Activated CD4-positive, alpha-beta T cell treated with anti-CD3 and anti-CD28 coated beads, Interleukin-2, amount 10 ng/mL, durations not matched to agents 7 days and 5 days (primary cell): ENCODE data around the gene SHISA6. TPM values are rescaled to one million over a fixed set of nuclear protein-coding genes. Genes with fewer than 3 reads are reported as not detected.

Source experiments
- CTCF ChIA-PET: fragments of 350-600 bp; sonication (Branson Sonifier 250); formaldehyde crosslinking; loops from one replicate; lab custom pipeline; 2021; ENCODE audit warnings: antibody characterized with exemption; lab: Charles Lee
- POLR2A ChIA-PET: fragments of 350-600 bp; sonication (Branson Sonifier 250); formaldehyde crosslinking; loops from one replicate; lab custom pipeline; 2021; ENCODE audit warnings: antibody characterized with exemption; lab: Charles Lee
- DNase-seq: peaks from one replicate; pipeline ENCODE4 v3.0.0-alpha.2; 2020
- H3K27ac Mint-ChIP-seq: one replicate; pipeline ENCODE4 v1.8.0; 2021; ENCODE audit warnings: mild to moderate bottlenecking, moderate library complexity, mixed read lengths
- H3K27me3 Mint-ChIP-seq: one replicate; pipeline ENCODE4 v1.8.0; 2021; ENCODE audit warnings: mixed read lengths
- H3K36me3 Mint-ChIP-seq: one replicate; pipeline ENCODE4 v1.8.0; 2021; ENCODE audit warnings: low read depth, mixed read lengths
- H3K4me1 Mint-ChIP-seq: one replicate; pipeline ENCODE4 v1.8.0; 2021; ENCODE audit warnings: mixed read lengths
- H3K4me3 Mint-ChIP-seq: one replicate; pipeline ENCODE4 v1.8.0; 2021; ENCODE audit warnings: mild to moderate bottlenecking, moderate library complexity, mixed read lengths
- H3K9me3 Mint-ChIP-seq: one replicate; pipeline ENCODE4 v1.8.0; 2021; ENCODE audit warnings: mixed read lengths
- total RNA-seq, 2 experiments: library from RNA; stranded (reverse); gene quantifications; one replicate each; pipeline ENCODE4 v1.2.3, GENCODE V29; 2021

Gene SHISA6
- total RNA-seq, 2 experiments from 2014 or later = not detected

DNA sequence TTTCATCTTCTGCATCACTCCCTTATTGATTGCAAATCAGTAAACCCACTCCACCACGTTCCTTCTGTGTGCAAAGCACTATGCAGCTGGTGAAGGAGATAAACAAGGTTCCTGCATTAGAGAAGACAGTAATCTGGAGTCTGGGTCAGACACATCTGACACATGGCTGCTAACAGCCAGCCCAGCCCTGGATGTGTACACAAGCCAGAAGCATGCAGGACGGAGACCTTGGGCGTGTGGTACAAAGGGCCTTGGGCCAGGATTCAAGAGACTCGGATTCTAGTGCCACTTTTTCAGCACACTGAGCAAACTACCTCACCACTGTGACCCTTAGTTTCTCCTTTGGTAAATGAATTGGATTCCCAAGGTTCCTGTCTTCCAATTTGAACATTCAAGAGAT is 270.7 kb downstream of the SHISA6 start:
- Mint-ChIP-seq H3K36me3 (no peaks in the 10 kb centered on the region), H3K27me3 (no peaks in the 10 kb centered on the region), H3K4me1 (no peaks in the 10 kb centered on the region), H3K4me3 (no peak overlapping the region), H3K27ac (no peak overlapping the region), H3K9me3 (peaks cover 2% of the 10 kb centered on the region)
- POLR2A ChIA-PET = no interaction called here
- no peak for DNase-seq
- CTCF ChIA-PET = no interaction called here

DNA sequence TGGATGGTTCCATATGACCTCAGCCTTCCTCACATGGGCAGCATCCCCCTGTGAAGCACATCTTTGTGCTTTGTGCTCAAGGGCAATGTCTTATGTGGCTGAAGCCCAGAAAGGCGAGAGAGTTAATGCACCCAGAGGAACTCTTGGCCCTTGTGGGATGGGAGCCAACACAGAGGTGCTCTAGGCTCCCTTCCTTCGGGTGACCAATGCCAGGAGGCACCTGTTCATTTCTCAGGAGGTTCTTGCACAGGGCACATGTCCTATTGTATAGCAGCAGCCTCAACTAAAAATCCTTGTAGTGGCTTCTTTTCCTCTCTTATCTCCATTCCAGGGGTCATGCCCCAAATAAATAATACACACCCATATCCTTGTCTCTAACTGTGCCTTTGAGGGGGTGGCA is 273.6 kb downstream of the SHISA6 start:
- Mint-ChIP-seq H3K4me1 (no peaks in the 10 kb centered on the region), H3K9me3 (peaks cover 2% of the 10 kb centered on the region), H3K36me3 (no peaks in the 10 kb centered on the region), H3K4me3 (no peak overlapping the region), H3K27me3 (no peaks in the 10 kb centered on the region), H3K27ac (no peak overlapping the region)
- CTCF ChIA-PET = no interaction called here
- POLR2A ChIA-PET = no interaction called here
- DNase-seq = no peak

DNA sequence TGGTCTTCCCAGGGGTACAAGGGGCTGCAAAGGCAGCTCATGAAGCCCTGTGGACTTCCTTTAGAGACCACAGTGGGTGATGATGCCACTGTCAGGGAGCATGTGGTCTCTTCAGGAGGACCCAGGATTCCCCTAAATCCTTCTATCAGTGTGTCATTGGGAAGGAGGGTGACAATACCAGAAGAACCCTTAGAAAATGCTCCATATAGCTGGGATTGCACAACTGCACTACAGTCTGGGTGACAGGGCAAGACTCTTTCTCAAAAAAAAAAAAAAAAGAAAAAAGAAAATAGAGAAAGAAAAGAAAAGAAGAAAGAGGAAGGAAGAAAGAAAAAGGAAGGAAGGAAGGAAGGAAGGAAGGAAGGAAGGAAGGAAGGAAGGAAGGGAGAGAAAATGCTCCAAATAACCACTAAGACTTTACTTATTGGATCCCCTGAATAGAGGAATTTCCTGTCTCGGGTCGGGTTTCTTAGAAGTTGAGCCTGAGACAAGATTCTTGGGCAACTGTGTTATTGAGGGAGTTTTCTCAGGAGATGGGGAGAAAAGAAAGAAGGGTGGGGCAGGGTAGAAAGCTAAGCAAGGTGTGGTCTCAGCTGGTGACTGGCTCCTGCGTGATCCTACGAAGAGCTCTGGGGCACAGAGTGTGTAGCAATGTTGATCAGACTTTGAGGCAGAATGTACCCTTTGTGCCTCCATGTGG is 274.1 kb downstream of the SHISA6 start:
- ChIA-PET CTCF (no interaction called here), POLR2A (no interaction called here)
- Mint-ChIP-seq H3K27ac (no peak overlapping the region), H3K4me1 (no peaks in the 10 kb centered on the region), H3K27me3 (no peaks in the 10 kb centered on the region), H3K36me3 (no peaks in the 10 kb centered on the region), H3K4me3 (no peak overlapping the region), H3K9me3 (peaks cover 2% of the 10 kb centered on the region)
- no peak for DNase-seq

DNA sequence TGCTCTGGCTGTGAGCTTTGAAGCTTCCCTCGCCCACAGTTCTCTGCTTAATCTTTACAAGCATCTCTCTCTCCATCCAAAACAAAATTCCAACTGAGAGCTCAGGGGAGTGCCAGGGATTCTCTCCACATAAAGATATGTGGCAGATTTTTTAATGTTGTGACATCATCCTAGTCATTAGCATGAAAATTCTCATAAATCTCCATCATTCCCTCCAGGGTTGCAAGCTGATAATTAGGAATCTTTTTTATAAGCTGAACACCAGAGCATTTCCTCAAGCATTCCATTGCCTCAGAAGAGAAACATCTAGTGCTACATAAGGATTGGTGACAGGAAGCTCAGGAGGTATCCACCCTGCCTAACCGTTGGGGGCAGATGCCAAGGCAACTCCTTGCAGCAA is 274.9 kb downstream of the SHISA6 start:
- peaks cover 2% of the 10 kb centered on the region for H3K9me3 Mint-ChIP-seq
- H3K27me3 Mint-ChIP-seq = no peaks in the 10 kb centered on the region
- H3K27ac Mint-ChIP-seq = no peak overlapping the region
- CTCF ChIA-PET = no interaction called here
- H3K36me3 Mint-ChIP-seq = no peaks in the 10 kb centered on the region
- no peak for DNase-seq
- no peak overlapping the region for H3K4me3 Mint-ChIP-seq
- no peaks in the 10 kb centered on the region for H3K4me1 Mint-ChIP-seq
- POLR2A ChIA-PET = no interaction called here

DNA sequence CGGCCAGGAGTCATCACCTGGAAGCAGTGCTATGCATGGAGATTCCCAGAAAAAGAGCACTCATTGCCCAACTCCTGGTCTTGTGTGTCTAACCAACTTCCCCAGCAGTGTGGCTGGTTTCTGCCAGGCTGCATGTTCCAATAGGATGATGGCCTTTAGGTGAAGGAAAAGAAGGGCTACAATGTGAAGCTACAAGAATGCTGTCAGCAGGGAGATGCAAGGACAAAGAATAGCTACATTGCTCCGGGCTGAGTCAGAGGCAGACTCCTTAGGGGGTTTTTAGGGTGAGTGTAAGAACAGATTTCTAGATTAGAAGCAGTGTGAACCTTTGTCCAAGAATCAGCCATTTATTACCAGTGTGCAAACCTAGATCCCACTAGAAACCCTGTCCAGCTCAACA is 294.2 kb downstream of the SHISA6 start:
- CTCF ChIA-PET = no interaction called here
- Mint-ChIP-seq H3K9me3 (peaks cover 14% of the 10 kb centered on the region), H3K27me3 (no peaks in the 10 kb centered on the region), H3K4me3 (no peak overlapping the region), H3K27ac (no peak overlapping the region), H3K36me3 (no peaks in the 10 kb centered on the region), H3K4me1 (no peaks in the 10 kb centered on the region)
- POLR2A ChIA-PET = no interaction called here
- DNase-seq = no peak

DNA sequence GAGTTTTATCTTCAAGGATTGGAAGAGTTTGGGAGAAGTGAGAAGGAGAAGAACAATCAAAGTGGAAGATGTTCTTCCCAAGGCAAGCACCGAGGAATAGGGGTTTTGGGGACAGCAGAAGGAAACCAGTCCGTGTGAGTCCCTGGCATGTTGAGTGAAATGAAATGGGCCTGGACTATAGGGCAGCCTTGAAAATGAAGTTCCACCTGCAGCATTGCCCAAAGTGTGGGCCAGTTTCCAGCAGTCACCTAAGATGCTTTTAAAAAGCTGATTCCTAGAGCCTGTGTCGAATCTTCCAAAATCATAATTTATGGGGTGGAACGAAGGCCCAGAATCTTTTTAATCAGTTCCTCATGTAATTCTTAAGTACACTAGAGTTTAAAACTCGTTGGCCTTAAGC is 297.4 kb downstream of the SHISA6 start:
- Mint-ChIP-seq H3K9me3 (peaks cover 18% of the 10 kb centered on the region), H3K4me1 (no peaks in the 10 kb centered on the region), H3K36me3 (no peaks in the 10 kb centered on the region), H3K27ac (no peak overlapping the region), H3K27me3 (no peaks in the 10 kb centered on the region), H3K4me3 (no peak overlapping the region)
- POLR2A ChIA-PET = no interaction called here
- DNase-seq = no peak
- CTCF ChIA-PET = no interaction called here

DNA sequence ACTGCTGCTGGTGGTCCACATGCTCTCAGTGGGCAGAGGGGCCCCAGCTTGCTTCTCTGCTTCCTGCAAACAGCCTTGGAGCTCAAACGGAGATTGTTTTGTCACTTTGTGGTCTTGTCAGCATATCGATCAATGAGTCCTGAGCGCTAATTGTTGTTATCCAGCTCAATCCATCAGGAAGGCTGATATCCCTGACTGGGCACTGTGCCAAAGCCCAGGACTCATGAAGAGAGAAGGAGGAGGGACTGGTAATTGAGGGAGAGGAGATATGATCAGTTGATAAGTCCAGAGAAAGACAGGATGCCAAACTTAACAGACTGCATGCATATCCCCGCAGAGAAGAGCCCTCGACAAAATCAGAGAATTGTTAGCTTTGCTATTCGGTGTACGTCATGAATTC is 298.6 kb downstream of the SHISA6 start:
- DNase-seq = no peak
- CTCF ChIA-PET = no interaction called here
- Mint-ChIP-seq H3K36me3 (no peaks in the 10 kb centered on the region), H3K27me3 (no peaks in the 10 kb centered on the region), H3K4me1 (no peaks in the 10 kb centered on the region), H3K4me3 (no peak overlapping the region), H3K9me3 (peaks cover 18% of the 10 kb centered on the region), H3K27ac (no peak overlapping the region)
- POLR2A ChIA-PET = no interaction called here

DNA sequence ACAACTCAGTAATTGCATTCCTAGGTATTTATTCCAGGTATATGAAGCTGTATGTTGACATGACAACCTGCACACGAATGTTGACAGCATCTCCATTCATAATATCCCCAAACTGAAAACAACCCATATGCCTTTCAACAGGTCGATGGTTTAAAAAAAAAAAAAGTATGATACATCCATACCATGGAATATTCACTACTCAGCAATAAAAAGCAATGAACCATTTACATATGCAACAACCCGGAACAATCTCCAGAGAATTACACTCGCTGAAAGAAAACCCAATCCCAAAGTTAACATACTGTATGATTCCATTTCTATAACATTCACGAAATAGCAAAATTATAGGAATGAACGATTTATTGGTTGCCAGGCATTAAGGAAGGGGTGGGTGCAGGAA is 304.0 kb downstream of the SHISA6 start:
- CTCF ChIA-PET = interaction anchor here (0.6 kb wide), 1 partner anchor 277 kb away, joined by 4 read pairs; no protein-coding TSS in a partner anchor
- Mint-ChIP-seq H3K9me3 (peaks cover 17% of the 10 kb centered on the region), H3K27me3 (no peaks in the 10 kb centered on the region), H3K4me3 (no peak overlapping the region), H3K4me1 (no peaks in the 10 kb centered on the region), H3K27ac (no peak overlapping the region), H3K36me3 (no peaks in the 10 kb centered on the region)
- no peak for DNase-seq
- POLR2A ChIA-PET = no interaction called here

DNA sequence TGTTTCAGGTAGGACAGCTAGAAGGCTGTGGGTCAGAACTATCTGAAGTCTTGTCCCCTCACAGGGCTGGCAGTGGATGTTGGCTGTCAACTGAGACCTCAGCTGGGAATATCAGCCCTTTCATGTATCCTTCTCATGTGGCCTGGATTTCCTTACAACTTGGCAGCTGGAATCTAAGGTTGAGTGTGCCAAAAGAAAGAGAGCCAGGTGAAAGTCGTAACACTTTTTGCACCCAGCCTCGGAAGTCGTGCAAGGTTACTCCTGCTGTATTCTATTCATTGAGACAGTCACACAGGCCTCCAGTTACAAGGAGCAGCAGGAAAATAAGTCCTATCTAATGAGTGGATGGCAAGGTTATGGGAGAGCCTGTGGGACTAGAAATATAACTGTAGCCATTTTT is 304.7 kb downstream of the SHISA6 start:
- ChIA-PET CTCF (no interaction called here), POLR2A (no interaction called here)
- Mint-ChIP-seq H3K27ac (no peak overlapping the region), H3K4me3 (no peak overlapping the region), H3K9me3 (peaks cover 10% of the 10 kb centered on the region), H3K36me3 (no peaks in the 10 kb centered on the region), H3K4me1 (no peaks in the 10 kb centered on the region), H3K27me3 (no peaks in the 10 kb centered on the region)
- DNase-seq = no peak

DNA sequence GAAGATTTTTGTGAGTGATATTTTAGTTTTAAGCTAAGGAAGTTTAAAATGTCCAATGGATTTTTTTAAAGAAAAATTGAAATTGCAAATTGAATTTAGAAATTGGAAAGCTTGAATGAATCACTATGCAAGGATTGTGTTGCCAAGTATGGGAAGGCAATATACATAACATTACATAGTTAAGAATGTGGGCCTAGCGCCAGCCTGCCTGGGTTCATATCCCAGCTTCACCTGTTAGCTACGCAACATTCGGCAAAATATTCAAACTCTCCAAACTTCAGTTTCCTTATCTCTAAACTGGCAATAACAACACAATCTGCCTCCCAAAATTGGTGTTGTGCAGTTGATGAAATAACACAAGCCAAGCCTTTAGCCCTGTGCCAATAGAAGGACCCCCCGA is 306.8 kb downstream of the SHISA6 start:
- Mint-ChIP-seq H3K36me3 (no peaks in the 10 kb centered on the region), H3K4me3 (no peak overlapping the region), H3K9me3 (peaks cover 7% of the 10 kb centered on the region), H3K4me1 (no peaks in the 10 kb centered on the region), H3K27ac (no peak overlapping the region), H3K27me3 (no peaks in the 10 kb centered on the region)
- no peak for DNase-seq
- ChIA-PET CTCF (no interaction called here), POLR2A (no interaction called here)

DNA sequence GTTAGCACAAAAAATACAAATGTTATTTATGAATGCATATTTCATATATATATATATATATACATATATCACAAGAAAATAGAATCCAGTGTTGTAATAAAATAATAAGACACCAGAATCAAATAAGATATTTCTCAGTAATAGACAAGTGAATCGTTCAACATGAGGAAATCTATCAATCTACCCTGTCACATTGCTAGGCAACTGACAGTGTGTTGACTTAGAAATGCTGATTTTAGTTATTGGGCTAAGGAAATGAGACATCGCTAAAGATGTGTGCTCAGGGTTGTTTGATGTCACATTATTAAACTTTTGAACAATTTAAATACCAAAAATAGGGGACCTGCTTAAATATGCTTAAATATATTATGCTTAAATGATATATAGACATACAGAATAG is 307.4 kb downstream of the SHISA6 start:
- Mint-ChIP-seq H3K36me3 (no peaks in the 10 kb centered on the region), H3K4me1 (no peaks in the 10 kb centered on the region), H3K4me3 (no peak overlapping the region), H3K27me3 (no peaks in the 10 kb centered on the region), H3K27ac (no peak overlapping the region), H3K9me3 (peaks cover 9% of the 10 kb centered on the region)
- no peak for DNase-seq
- CTCF ChIA-PET = no interaction called here
- POLR2A ChIA-PET = no interaction called here

DNA sequence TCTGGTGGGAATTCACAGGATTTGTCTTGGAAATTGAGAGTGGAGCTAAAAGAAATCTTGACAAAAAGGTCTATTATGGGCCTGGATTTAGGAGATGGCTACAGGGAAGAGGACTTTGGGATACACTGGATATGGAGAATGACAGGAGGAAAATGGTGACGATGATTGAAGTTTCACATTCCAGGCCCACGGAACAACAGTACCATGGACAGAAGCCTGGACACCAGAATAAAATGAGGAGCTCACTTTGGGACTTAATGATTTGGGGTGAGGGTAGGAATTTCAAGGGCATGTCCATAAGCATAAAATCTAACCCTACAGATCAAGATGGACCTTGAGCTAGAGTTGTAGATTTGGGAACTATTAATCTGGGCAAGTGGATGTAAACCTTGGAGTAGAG is 309.4 kb downstream of the SHISA6 start:
- POLR2A ChIA-PET = no interaction called here
- peaks cover 9% of the 10 kb centered on the region for H3K9me3 Mint-ChIP-seq
- CTCF ChIA-PET = no interaction called here
- no peak overlapping the region for H3K27ac Mint-ChIP-seq
- H3K4me1 Mint-ChIP-seq = no peaks in the 10 kb centered on the region
- H3K27me3 Mint-ChIP-seq = no peaks in the 10 kb centered on the region
- H3K36me3 Mint-ChIP-seq = no peaks in the 10 kb centered on the region
- no peak for DNase-seq
- no peak overlapping the region for H3K4me3 Mint-ChIP-seq

DNA sequence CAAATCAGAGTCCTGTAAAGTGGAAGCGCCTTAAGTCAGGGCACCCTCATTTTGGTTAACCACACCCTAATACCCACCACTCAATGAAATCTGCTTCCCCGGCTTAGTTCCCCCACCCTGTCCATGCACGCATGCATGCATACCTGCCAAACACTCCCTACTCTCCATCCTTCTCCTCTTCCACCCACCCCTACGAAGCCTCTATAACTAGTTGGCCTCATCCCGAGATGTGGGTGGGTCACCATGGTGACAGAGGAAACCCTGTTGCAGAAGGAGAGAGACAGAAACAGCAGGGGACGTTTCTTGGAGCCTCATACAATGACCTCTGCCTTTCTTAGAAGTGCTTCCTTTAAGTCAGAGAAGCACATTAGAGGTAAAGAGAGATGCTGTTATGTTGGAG is 310.4 kb downstream of the SHISA6 start:
- DNase-seq = no peak
- ChIA-PET CTCF (no interaction called here), POLR2A (no interaction called here)
- H3K36me3 Mint-ChIP-seq = no peaks in the 10 kb centered on the region
- H3K4me1 Mint-ChIP-seq = no peaks in the 10 kb centered on the region
- no peak overlapping the region for H3K27ac Mint-ChIP-seq
- no peak overlapping the region for H3K4me3 Mint-ChIP-seq
- H3K27me3 Mint-ChIP-seq = no peaks in the 10 kb centered on the region
- H3K9me3 Mint-ChIP-seq = peaks cover 11% of the 10 kb centered on the region

DNA sequence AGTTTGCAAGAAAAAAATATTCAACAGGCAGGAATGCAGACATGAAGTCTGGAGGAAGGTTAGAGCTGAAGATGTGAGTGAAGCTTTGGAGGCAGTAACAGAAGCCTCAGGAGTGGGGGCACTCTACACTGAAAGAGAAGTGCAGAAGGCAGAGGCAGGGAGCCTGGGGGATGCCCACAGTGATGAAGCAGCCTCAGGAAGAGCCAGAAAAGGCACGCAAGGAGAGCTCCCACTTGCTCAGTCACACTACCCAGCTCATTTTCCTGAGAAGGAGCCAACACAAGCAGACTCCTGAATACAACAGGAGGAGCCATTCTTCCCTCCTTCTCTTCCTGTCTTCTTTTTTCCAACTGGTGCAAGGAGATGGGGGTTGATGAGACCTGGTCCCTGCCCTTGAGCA is 312.1 kb downstream of the SHISA6 start:
- ChIA-PET CTCF (no interaction called here), POLR2A (no interaction called here)
- no peaks in the 10 kb centered on the region for H3K36me3 Mint-ChIP-seq
- no peaks in the 10 kb centered on the region for H3K27me3 Mint-ChIP-seq
- no peak overlapping the region for H3K27ac Mint-ChIP-seq
- no peaks in the 10 kb centered on the region for H3K4me1 Mint-ChIP-seq
- DNase-seq = no peak
- H3K4me3 Mint-ChIP-seq = no peak overlapping the region
- H3K9me3 Mint-ChIP-seq = peaks cover 11% of the 10 kb centered on the region
